Muscle of leg (tissue), 11 donors: ENCODE results near the gene TRIM29. TPM values are rescaled to one million over a fixed set of nuclear protein-coding genes. Genes with fewer than 3 reads are reported as not detected.

ENCODE experiments used
- DNase-seq: peaks from one replicate; pipeline ENCODE4 v3.0.0; 2013
- H3K27ac ChIP-seq: one replicate; pipeline ENCODE4 v1.5.1; 2013; ENCODE audit warnings: mild to moderate bottlenecking, low read length, control low read depth
- H3K27me3 ChIP-seq: one replicate; pipeline ENCODE4 v1.6.1; 2013; ENCODE audit warnings: low read length; ENCODE audit not compliant: control insufficient read depth, insufficient read depth
- H3K36me3 ChIP-seq: one replicate; pipeline ENCODE4 v1.6.1; 2013; ENCODE audit warnings: low read length; ENCODE audit not compliant: control insufficient read depth, insufficient read depth
- H3K4me1 ChIP-seq: one replicate; pipeline ENCODE4 v1.6.1; 2013; ENCODE audit warnings: low read length; ENCODE audit not compliant: control insufficient read depth, insufficient read depth
- H3K4me3 ChIP-seq: one replicate; pipeline ENCODE4 v1.5.1; 2013; ENCODE audit warnings: low read length, control low read depth
- H3K9me3 ChIP-seq: replicated peaks from 2 replicates; pipeline ENCODE4 v1.6.1; 2013; ENCODE audit warnings: low read depth, low read length; ENCODE audit not compliant: control insufficient read depth
- WGBS: methylation state at CpG from one replicate; pipeline ENCODE4 v1.1.5; 2013; ENCODE audit warnings: missing lambda C conversion rate; ENCODE audit not compliant: insufficient coverage; 5-methylcytosine and 5-hydroxymethylcytosine counted together
- polyA plus RNA-seq, 8 donors: library from polyadenylated mRNA; unstranded; fragments of 120-200 nt; gene quantifications; one replicate each; pipeline versions ENCODE4 v1.2.1 to v1.2.3, GENCODE V29; 2013; ENCODE audit warnings: inconsistent platforms in 1 of 8, low replicate concordance in 1 of 8; ENCODE audit not compliant: insufficient read length in 8 of 8, insufficient read depth in 1 of 8
- total RNA-seq: library from RNA; stranded (reverse); fragments of 120-200 nt; gene quantifications from one replicate; pipeline ENCODE4 v1.2.4, GENCODE V29; 2013

TRIM29 gene
- total and polyA plus RNA-seq, 9 donors = 0.30 to 44.3 (median 0.52) TPM

DNA sequence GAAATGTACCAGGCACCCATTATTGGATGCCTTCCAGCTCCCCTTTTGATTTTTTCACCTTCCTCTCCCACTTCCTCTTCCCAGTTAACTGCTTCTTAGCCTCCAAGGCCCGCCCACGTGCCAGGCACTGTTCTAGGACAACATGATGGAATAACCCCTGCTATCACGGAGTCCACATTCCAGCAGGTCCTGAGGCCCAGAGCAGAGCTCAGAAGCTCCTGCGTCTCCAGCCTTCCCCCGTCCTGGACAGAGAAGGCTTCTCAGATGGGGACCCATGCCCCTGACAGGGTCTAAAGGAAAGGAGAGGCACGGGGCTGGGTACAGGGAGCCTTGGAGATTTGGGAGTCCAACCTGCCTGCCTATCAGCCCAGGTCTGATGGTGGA lies 29.1 kb downstream of the TRIM29 start:
- Histone ChIP-seq H3K4me3 (no peak overlapping the region), H3K4me1 (no peaks in the 10 kb centered on the region), H3K36me3 (no peaks in the 10 kb centered on the region), H3K27ac (no peak overlapping the region), H3K9me3 (no peaks in the 10 kb centered on the region), H3K27me3 (peaks cover 29% of the 10 kb centered on the region)
- 56% methylated on average over 5 of the region's 6 CpGs for WGBS
- DNase-seq = no peak

DNA sequence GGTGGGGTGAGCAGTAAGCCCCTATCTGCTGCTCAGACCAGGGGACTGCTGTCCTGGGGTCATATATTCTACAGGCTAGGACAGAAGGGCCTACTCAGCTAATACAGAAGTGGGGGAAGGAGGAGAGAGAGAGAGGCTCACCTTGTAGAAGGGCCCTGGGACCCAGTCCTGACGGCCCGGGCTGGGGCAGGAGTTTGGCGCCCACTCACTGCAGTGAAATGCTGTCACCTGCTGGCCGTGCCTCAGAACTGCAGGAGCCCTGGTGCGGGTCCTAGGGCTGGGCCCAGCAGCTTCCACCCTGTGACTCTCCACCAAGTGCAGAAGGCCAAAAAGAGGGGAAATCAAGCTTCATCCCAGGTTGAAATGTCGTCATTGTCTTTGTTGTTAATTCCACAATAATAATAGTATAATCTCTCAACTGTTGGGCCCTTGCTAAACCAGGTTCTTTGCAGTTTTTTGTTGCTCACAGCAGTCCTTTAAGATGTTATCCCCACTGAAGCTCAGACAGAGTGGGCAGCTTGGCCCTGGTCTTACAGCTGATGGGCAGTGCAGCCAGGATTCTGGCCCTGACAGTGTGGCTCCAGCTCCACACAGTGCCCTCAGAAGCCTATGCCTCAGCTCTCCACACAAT lies 29.6 kb downstream of the TRIM29 start:
- Histone ChIP-seq H3K9me3 (no peaks in the 10 kb centered on the region), H3K4me3 (no peak overlapping the region), H3K4me1 (no peaks in the 10 kb centered on the region), H3K36me3 (no peaks in the 10 kb centered on the region), H3K27ac (no peak overlapping the region), H3K27me3 (peaks cover 25% of the 10 kb centered on the region)
- 0% methylated on average over 4 of the region's 6 CpGs for WGBS
- DNase-seq = peak; percentile 63

DNA sequence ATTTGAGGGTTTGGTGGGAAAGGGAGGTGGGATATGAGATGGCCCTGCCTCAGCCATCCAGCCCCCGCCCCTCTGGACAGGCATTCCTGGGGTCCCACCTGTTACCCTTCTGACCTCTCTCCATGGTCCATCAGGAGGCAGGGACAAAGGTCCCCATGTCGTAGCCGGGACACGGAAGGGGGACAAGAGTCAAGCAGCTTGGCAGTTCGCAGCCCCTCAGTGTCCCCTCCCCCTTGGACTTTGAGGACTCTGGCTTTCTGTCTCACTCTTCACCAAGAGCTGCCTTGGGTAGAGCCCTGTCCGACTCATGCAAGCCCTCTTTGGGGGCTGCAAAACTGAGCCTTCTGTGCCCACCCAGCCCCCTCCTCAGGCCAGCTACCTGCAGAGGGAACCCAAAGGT lies 30.2 kb downstream of the TRIM29 start:
- no peak overlapping the region for H3K4me3 ChIP-seq
- H3K36me3 ChIP-seq = no peaks in the 10 kb centered on the region
- no peaks in the 10 kb centered on the region for H3K4me1 ChIP-seq
- WGBS = 73% methylated on average over 6 of the region's 6 CpGs
- DNase-seq = no peak
- no peaks in the 10 kb centered on the region for H3K9me3 ChIP-seq
- no peak overlapping the region for H3K27ac ChIP-seq
- H3K27me3 ChIP-seq = peaks cover 22% of the 10 kb centered on the region

DNA sequence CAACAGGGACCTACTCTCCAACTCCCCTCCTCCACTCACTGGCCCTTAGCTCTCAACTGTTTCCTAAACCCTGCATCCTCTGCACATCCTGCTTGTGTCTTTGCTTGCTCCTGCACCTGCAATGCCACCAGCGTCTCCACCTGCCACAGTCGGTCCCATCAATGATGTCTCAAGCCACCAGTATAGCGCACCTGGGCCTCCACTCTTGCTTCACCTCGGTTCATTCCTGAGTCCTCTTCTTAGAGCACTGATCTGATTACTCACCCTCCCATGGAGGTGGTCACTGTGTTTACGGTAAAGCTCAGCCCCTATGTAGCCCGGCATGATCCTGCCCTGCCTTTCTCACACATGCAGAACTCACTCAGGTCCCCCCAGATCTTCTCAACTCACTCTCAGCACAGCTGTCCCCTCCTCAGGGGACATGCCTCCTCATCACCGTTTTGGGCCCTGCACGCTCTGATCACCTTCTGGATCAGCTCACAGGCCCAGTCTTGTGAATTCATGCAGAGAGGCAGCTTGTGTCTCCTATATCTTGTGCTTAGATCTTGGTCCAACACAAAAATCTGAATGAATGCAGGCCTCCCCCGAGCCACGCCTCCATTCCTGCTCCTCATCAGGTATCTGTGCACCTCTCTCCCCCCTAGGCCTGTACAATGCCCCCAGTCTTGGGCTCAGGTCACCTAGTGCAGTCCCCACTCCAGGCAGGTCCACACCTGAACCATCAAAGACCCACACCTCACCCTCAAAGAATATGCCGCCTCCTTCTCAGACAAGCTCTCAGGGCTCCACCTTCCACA lies 31.4 kb downstream of the TRIM29 start:
- peaks cover 22% of the 10 kb centered on the region for H3K27me3 ChIP-seq
- no peaks in the 10 kb centered on the region for H3K9me3 ChIP-seq
- H3K36me3 ChIP-seq = no peaks in the 10 kb centered on the region
- no peak for DNase-seq
- no peak overlapping the region for H3K27ac ChIP-seq
- no peak overlapping the region for H3K4me3 ChIP-seq
- 74% methylated on average over 11 of the region's 11 CpGs for WGBS
- H3K4me1 ChIP-seq = no peaks in the 10 kb centered on the region

DNA sequence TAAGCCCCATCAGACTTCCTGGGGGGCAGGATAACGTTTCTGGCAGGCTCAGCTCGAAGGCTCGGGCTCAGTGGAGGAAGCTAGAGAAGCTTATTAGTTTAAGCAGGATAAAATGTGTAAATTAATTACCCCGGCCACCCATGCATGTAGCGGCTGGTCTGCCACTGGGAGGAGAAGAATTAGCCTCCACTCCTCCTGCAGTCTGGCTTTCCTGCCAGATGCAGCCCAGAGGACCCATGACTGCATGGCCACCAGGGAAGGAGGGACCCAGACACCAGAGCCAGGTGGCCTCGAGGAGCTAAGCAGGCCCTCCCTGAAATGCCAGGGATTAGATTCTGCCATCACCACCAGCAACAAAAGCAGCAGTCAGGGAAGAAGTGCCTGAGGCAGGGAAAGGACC lies 32.3 kb downstream of the TRIM29 start:
- Histone ChIP-seq H3K4me1 (no peaks in the 10 kb centered on the region), H3K36me3 (no peaks in the 10 kb centered on the region), H3K27me3 (peaks cover 22% of the 10 kb centered on the region), H3K4me3 (no peak overlapping the region), H3K27ac (no peak overlapping the region), H3K9me3 (no peaks in the 10 kb centered on the region)
- no peak for DNase-seq
- 29% methylated on average over 2 of the region's 6 CpGs for WGBS

DNA sequence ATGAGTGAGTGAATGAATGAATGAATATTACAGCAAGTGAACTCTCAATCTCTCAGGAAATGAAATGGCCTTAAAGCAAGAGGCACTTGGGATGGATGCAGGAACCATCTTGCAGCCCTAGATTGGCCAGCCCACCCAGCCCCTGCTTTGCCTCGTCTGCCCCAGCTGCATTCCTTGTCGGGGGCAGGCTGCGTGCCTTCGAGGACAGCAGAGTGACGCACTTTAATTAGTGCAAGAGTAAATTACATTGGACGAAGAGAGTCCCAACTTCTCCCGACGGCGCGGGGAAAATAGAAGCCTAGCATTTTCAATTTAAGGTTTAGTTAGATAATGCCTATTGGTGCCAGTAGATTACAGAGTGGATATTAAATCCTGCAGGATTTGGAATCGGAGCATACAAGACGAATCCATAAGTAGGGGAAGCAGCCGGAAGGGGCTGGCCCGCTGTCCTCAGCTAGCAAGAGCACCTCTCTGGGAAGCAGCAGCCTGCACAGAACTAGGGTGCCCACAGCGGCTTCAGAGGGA lies 33.8 kb downstream of the TRIM29 start:
- whole genome bisulfite sequencing = 54% methylated on average over 14 of the region's 15 CpGs

DNA sequence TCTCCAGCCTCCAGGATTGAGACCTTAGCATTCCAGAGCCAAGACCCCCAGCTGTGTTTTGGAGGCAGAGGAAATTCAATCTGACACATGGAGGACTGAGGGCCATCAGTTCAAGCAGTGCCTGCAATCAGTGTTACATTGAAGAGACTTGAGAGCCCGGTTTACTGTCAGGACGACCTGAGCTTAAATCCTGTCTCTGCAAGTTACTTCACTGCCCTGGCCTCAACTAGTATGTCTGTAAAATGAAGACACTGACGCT lies 35.1 kb downstream of the TRIM29 start:
- Histone ChIP-seq H3K36me3 (no peaks in the 10 kb centered on the region), H3K27me3 (peaks cover 28% of the 10 kb centered on the region), H3K27ac (no peak overlapping the region), H3K4me3 (no peak overlapping the region), H3K4me1 (peaks cover 4% of the 10 kb centered on the region), H3K9me3 (no peaks in the 10 kb centered on the region)
- WGBS = 53% methylated on average over 2 of the region's 3 CpGs
- DNase-seq = no peak

More for the DNA sequence above, 33.8 kb downstream of the TRIM29 start:
- Histone ChIP-seq H3K27me3 (peaks cover 25% of the 10 kb centered on the region), H3K4me3 (no peak overlapping the region), H3K27ac (no peak overlapping the region), H3K9me3 (no peaks in the 10 kb centered on the region), H3K36me3 (no peaks in the 10 kb centered on the region), H3K4me1 (no peaks in the 10 kb centered on the region)
- DNase-seq = no peak

DNA sequence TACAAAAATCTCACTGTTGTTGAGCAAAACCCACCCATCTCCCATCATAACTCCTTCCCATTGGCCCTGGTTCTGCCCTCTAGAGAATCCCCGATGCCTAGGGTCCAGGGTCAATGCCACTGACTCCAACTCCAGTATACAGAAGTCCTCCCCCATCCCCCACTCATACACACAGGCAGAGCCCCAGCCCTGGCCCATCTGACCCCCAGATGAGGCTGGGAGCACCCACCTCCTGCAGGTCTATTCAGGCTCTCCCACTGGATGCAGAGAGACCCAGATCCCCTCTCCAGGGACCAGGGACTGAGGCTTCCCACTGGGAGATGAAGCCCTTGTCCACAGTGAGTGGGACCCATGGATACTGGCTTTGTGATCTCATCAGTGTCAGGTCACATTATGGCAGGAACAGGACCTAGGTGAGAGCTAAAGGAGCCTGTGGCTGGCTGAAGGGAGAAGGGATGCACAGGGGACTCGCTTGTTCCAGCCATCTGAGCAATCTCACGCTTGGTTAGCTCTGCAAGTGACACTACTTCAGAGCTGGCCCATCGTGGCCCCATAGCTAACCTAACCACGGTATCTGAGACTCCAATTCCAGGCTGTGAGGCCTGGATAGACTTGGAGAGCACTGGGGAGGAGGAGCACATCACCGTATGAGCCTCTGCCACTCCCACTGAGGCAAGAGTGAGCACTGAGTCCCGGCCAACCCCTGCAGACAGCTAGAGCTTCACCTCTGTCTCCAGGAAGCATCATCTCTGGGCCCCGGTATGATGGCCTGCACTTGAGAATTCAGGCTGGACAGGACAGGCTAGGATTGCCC lies 35.7 kb downstream of the TRIM29 start:
- H3K27me3 ChIP-seq = peaks cover 24% of the 10 kb centered on the region
- no peak overlapping the region for H3K4me3 ChIP-seq
- H3K4me1 ChIP-seq = peaks cover 4% of the 10 kb centered on the region
- H3K27ac ChIP-seq = no peak overlapping the region
- WGBS = 53% methylated on average over 5 of the region's 8 CpGs
- no peaks in the 10 kb centered on the region for H3K36me3 ChIP-seq
- no peak for DNase-seq
- no peaks in the 10 kb centered on the region for H3K9me3 ChIP-seq

DNA sequence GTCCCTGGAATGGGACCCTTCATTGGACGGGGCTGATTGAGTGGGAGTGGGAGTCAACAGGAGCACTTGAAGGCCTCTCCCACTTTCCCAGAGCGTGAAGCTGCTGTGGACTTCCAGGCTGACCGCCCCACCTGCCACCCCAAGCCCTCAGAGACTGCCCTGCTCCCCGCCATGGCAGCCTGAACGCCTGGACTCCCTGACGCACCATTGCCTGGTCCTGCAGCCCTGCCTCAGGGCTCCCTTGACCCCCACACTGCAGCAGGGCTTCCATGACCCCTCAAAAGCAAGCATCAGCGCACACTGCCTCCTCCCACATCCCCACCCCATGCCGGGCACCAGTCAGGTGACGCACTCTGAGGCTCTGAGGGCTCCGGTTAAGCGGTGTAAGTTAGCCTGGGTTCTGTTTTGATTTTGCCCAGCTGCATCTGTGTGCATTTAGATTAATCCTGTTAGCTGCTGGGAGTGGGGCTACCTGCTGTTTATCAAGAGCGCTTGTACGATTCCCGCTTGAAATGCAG lies 39.4 kb downstream of the TRIM29 start:
- Histone ChIP-seq H3K9me3 (no peaks in the 10 kb centered on the region), H3K4me1 (peaks cover 13% of the 10 kb centered on the region), H3K27ac (no peak overlapping the region), H3K27me3 (peaks cover 6% of the 10 kb centered on the region), H3K4me3 (no peak overlapping the region), H3K36me3 (no peaks in the 10 kb centered on the region)
- 85% methylated on average over 5 of the region's 14 CpGs for WGBS
- no peak for DNase-seq
